ENCODE data around the gene ZHX3. TPM values are rescaled to one million over a fixed set of nuclear protein-coding genes. Genes with fewer than 3 reads are reported as not detected.
A peak's percentile ranks its signal among the peaks of the same experiment; 100 is the strongest.

The ZHX3 gene
- total and polyA plus RNA-seq, 2 donors (not counting 1 experiment from before 2014, with no cell fraction given): 4.3 to 22.2 TPM

- ChIA-PET POLR2A (interaction anchor here (0.6 to 2.7 kb wide), 2 partner anchors 11 to 133 kb away, joined by 3 to 11 read pairs; partner anchors contain the start of gene ZHX3), CTCF (interaction anchor here (0.5 to 3.4 kb wide), 11 partner anchors 12 to 220 kb away, joined by 3 to 21 read pairs (median 4); partner anchors contain the start of gene ZHX3)
- Mint-ChIP-seq H3K4me1 (peaks cover 28% of the 10 kb centered on the region), H3K4me3 (peak overlapping the region; percentile 80), H3K9me3 (ENCODE audit: insufficient read depth) (no peaks in the 10 kb centered on the region), H3K27me3 (no peaks in the 10 kb centered on the region), H3K27ac (peak overlapping the region; percentile 83)
- Histone ChIP-seq H3K27me3 (replicated peaks in 1 of 4; ENCODE audit: control extremely low read depth in 1 of 4, control insufficient read depth in 3 of 4, insufficient read depth in 4 of 4, low read length in 3 of 4) (no peaks in the 10 kb centered on the region), H3K4me3 (ENCODE audit: control extremely low read depth in 1 of 5, extremely low read depth in 1 of 5, insufficient read depth in 1 of 5, low read depth in 2 of 5, low read length in 4 of 5) (peak overlapping the region in 1 of 5 experiments; percentile 23), H3K9ac (ENCODE audit: low read length) (peak overlapping the region; percentile 27), H3K36me3 (replicated peaks in 1 of 2; ENCODE audit: control extremely low read depth in 1 of 2, control insufficient read depth in 1 of 2, extremely low read depth in 1 of 2, insufficient read depth in 2 of 2, low read length in 1 of 2) (no peaks in the 10 kb centered on the region), H3K79me2 (ENCODE audit: control insufficient read depth, insufficient read depth, low read length) (peaks cover 45% of the 10 kb centered on the region), H3K27ac (ENCODE audit: low read length in 2 of 2) (no peak overlapping the region), H3K4me1 (ENCODE audit: control insufficient read depth in 2 of 2, insufficient read depth in 2 of 2, low read length in 2 of 2) (peaks cover 19 to 22% of the 10 kb centered on the region in 2 donors), H4K20me1 (ENCODE audit: control insufficient read depth, insufficient read depth, low read length, poor library complexity, severe bottlenecking) (no peaks in the 10 kb centered on the region), H3K9me3 (ENCODE audit: control extremely low read depth in 1 of 3, control insufficient read depth in 2 of 3, insufficient read depth in 1 of 3, low read length in 2 of 3) (peaks cover 0 to under 1% (median 0%) of the 10 kb centered on the region in 3 donors), H3K4me2 (replicated peaks; ENCODE audit: low read depth, low read length, poor library complexity, severe bottlenecking) (peak overlapping the region; percentile 53), H2AFZ (ENCODE audit: insufficient read depth, low read depth, low read length, poor library complexity, severe bottlenecking) (no peak overlapping the region)
- DNase-seq (peak; percentile 51), ATAC-seq (ENCODE audit: low read depth) (peak; percentile 94)
- intact Hi-C loops (cut with micrococcal nuclease): loop anchor here (1.0 to 5.0 kb wide), 3 partner anchors 11 to 73 kb away; partner anchors contain the start of gene ZHX3
- TF ChIP-seq EZH2 (IDR thresholded peaks at IDR 0.05; ENCODE audit: borderline replicate concordance, insufficient read depth, low read depth, low read length, poor library complexity, severe bottlenecking) (no peak), CTCF (IDR thresholded peaks at IDR 0.05) (no peak)
- no CpG with 5 or more reads among the region's 5 CpGs for WGBS (ENCODE audit: insufficient coverage)
Observed at GRCh38 chr20:41306061-41306727, 11.3 kb downstream of the ZHX3 start.

All from B cell (primary cell).